PC-3 (cell line): ENCODE data around the gene INAVA.

ENCODE experiments used
- EZH2 ChIP-seq: fragments of 300-600 bp; sonication (generic); IDR thresholded peaks from one replicate; pipeline ENCODE4 v1.6.1; 2017; ENCODE audit warnings: antibody characterized with exemption, mild to moderate bottlenecking, low read length; ENCODE audit not compliant: unreplicated experiment
- TF ChIP-seq, protein P1 (sequence below): fragments of 300-600 bp; sonication (generic); conservative IDR thresholded peaks from 2 replicates; pipeline ENCODE4 v1.5.1; 2017; ENCODE audit warnings: antibody characterized with exemption, low read depth, mild to moderate bottlenecking, low read length

DNA sequence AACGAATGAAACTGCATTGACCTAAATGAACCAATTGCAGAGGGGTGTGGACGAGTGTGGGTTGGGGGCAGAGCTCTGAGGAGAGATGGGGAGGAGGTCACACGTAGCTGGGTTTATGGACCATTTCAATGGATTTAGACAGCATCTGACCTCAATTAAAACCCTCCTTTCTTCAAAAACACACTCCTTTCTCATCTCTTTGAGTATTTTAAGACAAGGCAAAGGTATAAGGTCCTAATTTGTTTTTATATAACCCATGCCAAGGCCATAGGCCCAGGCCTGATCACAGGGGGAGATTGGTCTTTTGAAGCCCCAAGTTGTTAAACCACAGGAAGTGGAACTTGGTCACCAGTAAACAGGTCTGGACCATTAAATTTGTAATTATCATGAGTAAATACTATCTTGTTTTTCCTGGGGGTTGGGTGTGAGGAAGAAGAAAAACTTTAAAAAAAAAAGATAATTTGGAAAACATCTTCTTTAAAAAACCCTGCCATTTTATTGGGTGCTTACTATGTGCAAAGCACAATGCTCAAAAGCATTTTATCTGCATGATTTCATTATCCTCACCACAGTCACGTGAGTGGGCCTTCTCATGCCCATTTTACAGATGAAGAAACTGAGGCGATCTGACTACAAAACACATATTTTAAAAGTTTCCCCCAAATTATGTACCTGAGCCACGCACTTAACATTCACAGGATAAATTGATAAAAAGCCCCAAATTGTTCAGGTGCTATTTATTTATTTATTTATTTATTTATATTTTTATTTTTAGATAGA lies 8.9 kb upstream of the INAVA start:
- TF ChIP-seq, protein P1, sequence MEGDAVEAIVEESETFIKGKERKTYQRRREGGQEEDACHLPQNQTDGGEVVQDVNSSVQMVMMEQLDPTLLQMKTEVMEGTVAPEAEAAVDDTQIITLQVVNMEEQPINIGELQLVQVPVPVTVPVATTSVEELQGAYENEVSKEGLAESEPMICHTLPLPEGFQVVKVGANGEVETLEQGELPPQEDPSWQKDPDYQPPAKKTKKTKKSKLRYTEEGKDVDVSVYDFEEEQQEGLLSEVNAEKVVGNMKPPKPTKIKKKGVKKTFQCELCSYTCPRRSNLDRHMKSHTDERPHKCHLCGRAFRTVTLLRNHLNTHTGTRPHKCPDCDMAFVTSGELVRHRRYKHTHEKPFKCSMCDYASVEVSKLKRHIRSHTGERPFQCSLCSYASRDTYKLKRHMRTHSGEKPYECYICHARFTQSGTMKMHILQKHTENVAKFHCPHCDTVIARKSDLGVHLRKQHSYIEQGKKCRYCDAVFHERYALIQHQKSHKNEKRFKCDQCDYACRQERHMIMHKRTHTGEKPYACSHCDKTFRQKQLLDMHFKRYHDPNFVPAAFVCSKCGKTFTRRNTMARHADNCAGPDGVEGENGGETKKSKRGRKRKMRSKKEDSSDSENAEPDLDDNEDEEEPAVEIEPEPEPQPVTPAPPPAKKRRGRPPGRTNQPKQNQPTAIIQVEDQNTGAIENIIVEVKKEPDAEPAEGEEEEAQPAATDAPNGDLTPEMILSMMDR, result no peak
- TF ChIP-seq EZH2, result no peak
